GM19372 (cell line): ENCODE results near the gene AQP12A.

Experiments
- ATAC-seq: cut with Tn5 transposase; IDR thresholded peaks from one replicate; pipeline ENCODE4 v1.9.1; 2021; ENCODE audit warnings: mild to moderate bottlenecking, low read depth, moderate library complexity; ENCODE audit not compliant: unreplicated experiment

Gene AQP12A

DNA sequence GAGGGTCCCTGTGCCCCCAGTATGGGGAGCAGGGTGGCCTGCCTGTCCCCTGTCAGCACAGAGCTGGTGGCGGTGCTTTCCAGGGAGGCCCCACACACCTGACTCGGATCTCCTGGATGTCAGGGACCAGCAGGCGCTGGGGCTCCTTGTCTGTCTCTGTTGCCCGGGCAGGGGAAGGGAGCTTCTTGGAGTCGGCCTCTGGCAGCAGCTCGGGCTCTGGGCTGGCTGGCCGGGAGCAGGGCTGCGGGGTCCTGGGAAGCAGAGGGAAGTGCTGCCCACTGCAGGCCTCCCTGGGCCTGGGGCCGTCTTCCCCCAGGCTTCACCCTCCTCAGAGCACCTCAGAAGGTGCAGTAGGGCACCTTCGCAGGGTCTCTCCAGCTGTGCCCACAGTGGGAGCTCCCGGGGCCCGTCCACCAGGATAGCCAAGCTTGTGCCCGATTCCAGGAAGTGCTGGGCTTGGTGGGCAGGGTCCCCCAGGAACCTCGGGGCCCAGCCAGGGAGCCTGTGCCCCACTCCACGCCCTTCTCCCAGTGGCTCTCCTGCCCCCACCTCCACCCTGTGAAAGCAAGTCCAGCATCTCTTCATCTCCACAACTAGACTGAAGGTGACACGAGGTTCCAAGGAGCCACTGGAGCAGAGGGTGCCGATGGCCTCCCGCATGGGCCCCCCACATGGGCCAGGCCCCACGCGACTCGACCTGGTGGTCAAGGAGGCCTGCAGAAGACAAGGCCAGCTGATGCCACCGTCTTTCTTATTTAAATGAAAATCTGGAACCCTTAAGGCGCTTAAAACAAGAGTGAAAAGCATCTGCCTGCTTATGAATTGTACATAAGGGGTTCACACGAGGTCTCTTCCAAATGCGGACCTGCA, 28.2 kb downstream of the AQP12A start:
- ATAC-seq: no peak

DNA sequence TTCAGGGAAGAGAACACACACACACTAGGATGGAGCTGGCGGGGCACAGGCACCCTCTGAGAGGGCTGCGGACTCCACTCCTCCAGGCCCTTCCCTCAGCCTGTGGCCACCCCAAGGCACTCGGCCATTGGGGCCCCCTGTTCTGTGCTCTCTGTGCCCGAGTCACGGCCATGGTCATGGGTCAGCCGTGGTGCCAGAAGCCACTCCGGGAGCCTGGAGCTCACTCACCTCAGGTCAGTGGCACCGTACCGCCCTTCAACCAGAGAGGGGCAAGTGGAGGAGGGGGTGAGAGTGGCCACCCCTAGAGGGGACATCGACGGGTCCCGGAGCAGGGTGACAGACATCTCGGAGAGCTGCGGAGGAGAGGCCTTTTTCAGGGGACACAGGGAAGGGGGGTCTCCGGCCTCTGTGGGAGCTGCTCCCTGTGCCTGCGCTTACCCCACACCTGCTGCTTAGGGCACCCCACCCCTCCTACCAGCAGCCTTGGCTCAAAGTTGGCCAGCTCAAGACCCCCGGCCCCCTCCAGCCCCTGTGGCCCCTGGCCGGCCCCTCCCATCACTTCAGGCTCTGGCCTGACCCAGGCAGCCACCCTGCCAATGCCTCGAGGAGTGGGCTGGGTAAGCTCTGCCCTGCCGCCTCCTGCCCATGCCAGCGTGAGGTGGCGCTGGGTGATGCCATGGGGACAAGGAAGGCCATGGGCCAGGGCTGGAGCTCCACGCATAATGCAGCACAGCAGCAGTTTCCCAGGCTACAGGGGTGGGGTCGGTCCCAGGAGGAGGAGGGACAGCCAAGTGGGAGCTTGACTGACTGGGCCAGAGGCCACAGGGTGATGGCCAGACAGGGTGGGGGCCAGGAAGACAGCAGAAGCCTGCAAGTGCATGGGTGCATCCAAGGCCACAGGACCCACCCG, 29.3 kb downstream of the AQP12A start:
- ATAC-seq: no peak

DNA sequence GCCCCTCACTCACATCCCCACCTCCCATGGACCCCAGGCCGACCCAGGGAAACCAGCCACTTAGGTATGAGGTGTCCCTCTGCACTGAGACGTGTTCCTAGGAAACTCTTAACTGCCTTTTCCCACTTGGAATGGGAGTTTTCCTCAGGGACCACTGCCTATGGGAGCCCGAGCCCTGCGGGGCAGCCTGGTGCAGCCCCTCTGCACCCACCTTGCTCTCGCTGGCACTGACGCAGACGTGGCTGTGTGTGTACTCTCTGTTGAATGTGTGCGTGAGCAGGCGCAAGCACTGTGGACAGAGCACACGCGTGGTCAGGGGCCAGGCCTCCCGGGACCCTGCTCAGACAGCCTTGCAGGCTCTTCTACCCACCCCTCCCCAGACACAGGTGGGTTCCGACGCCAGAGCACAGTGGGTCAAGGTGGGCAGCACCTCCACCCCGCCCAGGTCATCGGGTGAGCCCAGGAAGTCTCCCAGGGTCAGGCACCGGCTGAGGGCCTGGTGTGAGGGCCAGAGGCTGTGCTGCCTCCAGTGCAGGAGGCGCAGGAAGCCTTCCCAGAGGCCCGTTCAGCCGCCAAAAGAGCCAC, 30.0 kb downstream of the AQP12A start:
- ATAC-seq: no peak

DNA sequence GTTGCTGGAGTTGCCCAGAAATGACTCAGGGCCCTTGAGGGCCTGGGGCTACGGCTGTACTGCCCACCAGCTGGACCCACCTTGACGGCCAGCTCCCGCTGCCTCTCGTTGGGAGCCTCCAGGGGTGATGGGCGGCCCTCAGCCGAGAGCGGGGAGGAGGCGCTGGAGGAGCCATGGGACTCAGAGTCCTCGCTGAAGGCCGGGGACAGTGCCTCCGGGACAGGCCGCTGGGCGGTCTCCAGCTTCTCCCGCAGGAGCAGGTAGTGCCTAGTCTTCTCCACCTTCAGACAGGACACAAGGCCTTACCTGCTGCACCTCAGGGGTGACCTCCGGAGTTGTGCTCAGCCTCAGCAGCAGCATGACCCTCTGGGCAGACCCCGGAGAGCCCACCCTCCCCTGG, 30.7 kb downstream of the AQP12A start:
- no peak for ATAC-seq

DNA sequence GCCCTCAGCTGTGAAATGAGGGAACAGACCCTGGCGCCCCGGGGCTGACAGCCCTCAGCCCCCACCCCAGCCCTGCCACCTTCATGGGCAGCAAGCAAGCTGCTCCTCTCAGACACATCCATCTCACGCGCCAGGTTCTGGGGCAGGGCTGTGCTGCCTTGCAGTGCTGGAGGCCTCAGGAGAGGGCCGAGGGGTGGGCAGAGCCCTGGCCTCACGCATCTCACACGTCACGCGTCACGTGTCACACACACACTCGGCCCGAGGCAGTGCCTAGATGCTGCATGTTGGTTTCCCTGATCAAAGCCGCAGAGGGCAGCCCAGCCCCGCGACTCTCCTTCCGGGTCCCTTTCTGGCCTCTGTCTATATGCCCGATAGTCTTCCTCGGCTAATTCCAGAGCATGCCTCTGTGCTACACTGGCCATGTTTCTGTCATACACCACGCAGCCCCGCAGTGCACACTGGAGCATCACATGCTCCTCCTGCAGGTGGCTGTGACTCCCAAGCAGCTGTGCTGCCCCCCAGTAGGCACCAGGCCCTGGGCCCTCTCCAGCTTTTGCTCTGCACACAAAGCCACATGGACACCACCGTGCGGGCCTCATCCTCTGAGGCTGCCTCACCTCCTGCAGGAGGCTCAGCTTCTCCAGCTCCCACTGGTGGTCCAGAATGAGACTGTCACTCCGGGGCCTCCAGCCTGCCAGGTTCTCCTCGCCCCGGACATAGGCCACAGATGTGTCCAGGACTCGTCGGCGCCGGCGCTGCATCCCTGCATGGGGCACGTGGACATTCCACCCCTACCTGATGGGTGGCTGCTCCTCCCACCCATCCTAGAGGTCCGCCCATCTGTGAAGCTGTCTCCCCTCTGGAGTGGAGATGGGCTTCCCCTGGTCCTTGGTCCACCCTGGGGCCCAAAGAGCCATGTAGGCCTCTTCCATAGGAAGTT, 31.4 kb downstream of the AQP12A start:
- ATAC-seq: no peak

DNA sequence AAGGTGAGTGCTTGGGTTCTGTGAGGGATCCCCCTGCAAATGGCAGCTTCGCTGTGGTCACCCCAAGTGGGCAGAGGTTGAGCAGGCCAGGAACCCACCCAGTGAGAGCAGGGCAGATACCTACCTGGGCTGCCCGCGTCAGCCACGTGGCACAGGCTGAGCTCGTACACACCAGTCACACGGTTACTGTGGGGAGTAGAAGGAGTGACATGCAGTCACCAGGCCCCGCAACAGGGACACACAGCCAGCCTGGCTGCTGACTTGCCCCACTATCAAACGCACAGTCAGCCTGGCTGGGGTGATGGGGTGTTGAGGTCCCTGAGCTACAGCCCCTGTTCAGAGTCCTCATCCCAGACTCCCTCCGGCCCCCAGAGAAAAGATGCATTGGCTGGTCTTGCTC, 32.2 kb downstream of the AQP12A start:
- no peak for ATAC-seq

DNA sequence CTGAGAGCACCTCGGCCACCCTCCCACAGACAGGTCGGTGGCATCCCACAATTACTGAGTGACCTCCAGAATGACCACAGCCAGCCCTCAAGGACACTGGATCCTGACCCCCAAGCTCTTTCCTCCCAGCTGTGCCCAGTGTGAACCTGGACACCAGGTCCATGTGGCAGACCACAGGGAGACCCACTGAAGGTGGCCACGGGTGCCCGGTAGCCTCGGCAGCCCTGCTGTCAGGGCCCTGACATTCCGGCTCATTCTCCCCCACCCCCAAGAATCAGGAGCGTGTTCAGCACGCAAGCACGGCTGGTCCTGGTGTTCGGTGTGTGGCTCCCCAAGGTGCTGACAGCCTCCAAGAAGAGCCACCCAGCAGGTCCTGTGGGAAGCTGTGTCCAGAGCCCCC, 32.8 kb downstream of the AQP12A start:
- no peak for ATAC-seq

DNA sequence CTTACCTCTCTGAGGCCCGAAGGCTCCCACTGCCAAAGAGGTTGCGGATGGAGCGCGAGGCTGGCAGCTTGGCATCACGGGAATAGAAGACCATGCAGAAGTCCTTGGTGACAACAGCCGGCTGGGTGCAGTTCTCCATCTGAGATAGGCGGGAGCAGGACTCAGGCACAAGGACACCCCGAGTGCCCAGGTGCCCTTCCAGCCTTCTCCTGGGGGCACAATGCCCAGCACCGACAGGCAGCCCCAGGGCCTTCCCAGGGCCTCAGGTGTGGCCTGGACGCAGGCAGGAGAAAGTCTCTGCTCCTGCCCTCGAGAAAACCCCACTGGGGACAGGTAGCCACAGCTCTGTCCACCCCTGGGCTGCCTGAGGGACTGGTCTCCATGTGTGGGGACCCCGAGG, 33.6 kb downstream of the AQP12A start:
- no peak for ATAC-seq

DNA sequence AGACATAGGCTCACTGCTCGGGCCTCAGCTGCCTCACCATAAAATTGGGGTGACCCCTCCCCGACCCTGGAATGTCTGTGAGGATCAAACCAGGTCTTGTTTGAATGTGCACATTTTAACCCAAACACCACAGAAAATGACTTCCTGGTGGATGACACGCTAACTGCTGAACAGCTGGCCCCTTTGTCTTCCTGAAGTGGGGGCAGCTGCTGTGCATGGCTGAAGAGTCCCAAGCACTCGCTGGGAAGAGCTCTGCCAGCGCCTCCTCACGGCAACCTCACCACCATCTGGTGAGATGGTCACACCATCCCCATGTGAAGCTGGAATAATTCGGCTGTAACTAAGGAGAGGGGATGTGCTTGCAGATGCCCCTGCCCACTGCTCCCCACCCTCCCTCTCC, 34.0 kb downstream of the AQP12A start:
- no peak for ATAC-seq

DNA sequence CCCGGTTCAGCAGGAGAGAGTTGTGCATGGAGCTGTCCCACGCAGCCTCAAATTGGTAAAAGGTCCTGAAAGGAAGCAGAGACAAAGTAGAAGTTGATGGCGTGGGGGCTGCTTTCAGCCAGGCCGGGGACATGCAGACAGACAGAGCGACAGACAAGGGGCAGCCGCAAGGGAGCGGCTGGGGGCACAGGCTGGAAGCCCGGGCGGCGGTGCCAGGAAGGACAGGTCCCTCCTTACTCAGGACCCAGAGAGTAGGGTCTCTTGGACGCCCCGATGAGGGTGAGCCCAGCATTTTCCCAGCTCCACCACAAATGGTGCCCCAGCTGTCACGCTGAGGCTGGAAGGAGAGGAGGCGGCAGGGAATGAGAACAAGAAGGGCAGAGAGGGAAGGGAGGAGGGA, 35.2 kb downstream of the AQP12A start:
- no peak for ATAC-seq

DNA sequence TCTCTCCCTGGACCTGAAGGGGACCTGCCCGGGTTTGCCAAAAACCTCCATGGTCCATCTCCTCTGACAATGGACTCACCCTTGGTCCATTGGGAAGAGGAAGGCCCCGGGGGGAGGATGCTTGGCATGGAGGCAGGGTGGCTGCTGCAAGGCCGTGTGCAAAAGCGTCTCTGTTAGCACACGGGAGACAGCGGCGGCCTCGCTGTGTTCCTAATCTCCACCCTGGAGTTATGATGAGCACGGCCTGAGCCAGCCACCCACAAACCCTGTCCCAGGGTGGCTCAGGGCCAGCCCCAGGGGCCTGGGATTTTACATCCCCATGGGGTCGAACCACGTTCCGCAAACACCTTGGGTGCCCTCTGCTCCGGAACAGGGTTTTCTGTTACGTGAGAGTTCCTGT, 35.8 kb downstream of the AQP12A start:
- no peak for ATAC-seq

DNA sequence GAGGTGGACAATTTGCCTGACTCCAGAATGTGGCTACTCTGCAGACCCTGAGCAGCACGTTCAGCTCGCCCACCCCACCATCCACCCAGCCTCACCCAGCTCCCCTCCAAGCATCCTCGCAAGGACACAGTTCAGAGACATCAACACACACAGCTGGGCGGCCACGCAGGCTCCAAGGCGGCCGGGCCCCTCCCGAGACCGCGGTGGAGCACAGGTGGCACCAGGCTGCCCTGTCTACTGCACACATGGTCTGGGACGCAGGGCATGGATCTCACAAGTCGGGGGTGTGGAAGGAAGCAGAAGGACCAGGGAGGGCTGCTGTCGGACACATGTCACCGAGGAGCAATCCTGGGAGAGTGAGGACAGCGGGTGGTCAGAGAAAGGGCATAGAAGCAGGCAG, 36.2 kb downstream of the AQP12A start:
- no peak for ATAC-seq

DNA sequence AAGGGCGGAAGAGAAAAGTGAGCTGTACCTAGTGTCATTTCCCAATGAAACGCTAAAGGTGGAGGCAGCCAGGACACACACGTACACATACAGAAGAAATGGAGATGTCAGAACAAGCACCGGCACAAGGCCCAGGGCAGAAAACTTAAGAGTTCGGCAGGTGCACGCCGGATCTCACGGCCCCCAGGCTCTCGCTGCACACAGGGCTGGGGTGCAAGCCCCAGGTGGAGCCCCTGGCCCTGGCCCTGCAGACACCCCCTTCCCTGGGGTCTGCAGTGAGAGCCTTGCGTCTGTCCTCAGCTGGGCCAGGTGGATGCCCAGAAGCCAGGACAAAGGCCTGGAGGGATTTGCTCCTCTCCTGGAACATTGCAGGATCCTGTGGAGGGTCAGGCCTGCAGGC, 36.7 kb downstream of the AQP12A start:
- ATAC-seq: no peak

DNA sequence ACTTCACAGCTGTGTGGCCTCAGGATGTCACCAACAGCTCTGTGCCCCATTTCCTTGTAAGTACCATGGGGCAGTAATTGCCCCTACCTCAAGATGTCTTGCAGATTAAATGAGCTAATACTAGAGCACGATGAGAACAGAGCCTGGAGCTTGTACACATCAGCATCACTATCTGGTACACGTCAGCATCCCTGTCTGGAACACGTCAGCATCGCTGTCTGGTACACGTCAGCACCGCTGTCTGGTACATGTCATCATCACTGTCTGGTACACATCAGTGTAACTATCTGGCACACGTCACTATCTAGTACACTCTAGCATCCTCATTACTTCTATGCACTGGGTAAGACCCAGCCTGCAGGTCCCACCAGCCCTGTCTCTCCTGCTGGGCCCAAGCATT, 37.2 kb downstream of the AQP12A start:
- ATAC-seq: no peak

DNA sequence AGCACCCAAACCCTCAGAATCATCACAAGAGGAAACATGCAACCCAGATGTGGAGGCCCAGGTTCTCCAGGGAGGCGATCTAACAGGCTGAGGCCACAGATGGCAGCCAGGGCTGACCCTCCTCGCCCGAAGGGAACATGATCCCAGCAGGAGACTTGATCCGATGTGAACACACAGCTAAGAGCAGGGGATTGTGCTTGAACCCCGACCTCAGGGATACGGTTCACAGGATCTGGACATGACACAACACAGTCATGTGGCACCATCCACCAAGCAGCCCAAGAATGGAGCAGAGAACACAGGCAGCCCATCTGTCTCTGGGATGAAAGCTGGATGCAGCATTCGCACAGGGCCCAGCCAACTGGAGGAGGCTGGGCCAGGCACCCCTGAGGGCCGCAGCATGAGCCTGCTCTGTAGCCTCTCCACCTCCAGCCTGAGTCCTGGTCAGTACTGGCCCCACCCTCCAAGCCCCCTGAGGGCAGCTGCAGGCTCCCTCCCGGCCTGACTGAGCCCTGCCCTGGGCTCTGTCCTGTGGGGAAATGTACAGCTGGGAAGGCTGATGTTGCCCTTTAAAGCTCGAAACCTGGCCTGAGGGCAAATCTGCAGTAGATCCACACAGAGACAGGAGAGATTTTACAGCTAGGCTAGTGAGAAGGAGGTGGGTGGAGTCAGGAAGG, 39.0 kb downstream of the AQP12A start:
- no peak for ATAC-seq

DNA sequence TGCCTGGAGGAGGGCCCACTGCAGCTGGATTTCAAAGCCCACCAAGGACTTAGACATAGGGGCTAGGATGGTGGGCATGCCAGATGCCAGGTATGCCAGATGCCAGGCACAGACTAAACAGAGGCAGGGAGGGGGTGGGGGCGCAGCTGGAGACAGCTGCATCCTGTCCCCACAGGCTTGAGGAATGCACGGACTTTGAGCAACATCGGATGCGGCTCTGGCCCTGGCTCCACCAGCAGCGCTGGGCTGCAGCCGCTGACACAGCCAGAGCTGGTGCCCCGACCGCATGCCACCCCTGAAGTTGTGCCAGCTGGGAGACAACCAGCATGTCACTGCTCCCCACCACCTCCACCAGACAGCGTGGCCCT, 39.5 kb downstream of the AQP12A start:
- no peak for ATAC-seq

DNA sequence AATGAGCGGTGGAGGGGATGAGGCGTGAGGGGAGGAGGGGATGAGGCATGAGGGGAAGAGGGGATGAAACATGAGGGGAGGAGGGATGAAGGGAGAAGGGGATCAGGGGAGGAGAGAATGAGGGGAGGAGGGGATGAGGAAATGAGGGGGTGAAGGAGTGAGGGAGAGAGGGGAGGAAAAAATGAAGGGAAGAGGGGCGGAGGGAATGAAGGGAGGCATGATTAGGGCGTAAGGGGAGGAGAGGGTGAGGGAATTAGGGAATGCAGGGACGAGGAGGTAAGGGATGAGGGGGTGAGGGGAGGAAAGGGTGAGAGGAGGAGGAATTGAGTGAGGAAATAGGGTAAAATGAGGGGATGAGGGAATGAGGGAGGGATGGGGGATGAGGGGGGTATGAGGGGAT, 40.5 kb downstream of the AQP12A start:
- no peak for ATAC-seq

DNA sequence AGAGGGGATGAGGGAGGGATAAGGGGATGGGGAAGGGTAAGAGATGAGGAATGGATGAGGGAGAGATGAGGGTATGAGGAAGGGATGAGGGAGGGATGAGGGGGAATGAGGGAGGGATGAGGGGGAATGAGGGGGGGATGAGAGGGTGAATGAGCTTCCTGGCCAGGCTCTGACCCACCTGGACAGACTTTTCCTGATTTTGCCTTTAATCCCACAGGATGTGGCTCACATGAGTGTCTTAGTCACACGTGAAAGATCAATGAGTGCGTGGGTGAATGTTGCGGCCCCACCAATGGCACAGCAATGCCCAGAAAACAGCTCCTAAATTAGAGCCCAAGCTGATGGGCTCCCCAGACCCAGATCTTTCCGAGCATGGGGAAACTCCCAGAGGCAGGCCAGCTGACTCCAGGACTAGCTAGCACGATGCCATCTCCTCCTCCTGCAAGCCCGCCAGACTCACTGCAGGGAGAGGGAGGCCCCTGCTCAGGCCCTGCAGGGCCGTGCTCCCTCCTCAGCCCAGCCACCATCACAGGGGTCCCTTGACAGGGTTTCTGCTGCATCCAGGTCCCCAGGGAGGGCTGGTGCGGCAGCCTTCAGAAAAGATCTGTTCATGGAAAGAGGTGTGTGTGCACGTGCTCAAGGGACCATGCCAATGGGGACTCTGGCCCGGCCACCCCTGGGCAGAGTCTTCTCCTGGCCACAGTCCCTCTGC, 41.4 kb downstream of the AQP12A start:
- ATAC-seq: no peak
